DND-41 (cell line): ENCODE measurements around the gene HADH.

Experiments used
- EZH2 ChIP-seq: IDR thresholded peaks from 3 replicates; pipeline ENCODE4 v1.6.1; 2012; ENCODE audit warnings: borderline replicate concordance, low read depth, mild to moderate bottlenecking, moderate library complexity, low read length, inconsistent platforms; ENCODE audit not compliant: severe bottlenecking
- TF ChIP-seq, protein P1 (sequence below): IDR thresholded peaks from 2 replicates; pipeline ENCODE4 v1.5.1; 2012; ENCODE audit warnings: borderline replicate concordance, low read length, moderate library complexity, mild to moderate bottlenecking; ENCODE audit not compliant: poor library complexity, severe bottlenecking; ENCODE audit errors: extremely low read depth

DNA sequence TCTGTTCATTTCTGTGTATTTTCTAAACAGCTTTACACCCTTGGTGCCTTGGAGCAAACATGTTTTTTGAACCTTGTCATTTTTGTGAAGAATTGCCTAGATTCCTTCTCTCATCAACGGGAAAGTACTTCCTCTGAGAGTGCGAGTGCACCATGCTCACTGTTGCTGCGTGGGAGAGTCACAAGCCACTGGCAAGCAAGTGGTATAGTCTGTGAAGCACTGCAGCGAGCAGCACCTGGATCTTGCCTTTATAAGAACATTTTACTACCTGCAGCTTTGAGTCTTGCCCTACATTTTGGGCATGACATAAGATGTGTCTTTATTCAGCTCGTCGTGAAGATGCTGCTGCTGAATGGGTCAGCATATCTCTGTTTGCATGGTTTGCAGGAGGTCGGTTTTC is 44.9 kb downstream of the HADH start:
- TF ChIP-seq, protein P1, sequence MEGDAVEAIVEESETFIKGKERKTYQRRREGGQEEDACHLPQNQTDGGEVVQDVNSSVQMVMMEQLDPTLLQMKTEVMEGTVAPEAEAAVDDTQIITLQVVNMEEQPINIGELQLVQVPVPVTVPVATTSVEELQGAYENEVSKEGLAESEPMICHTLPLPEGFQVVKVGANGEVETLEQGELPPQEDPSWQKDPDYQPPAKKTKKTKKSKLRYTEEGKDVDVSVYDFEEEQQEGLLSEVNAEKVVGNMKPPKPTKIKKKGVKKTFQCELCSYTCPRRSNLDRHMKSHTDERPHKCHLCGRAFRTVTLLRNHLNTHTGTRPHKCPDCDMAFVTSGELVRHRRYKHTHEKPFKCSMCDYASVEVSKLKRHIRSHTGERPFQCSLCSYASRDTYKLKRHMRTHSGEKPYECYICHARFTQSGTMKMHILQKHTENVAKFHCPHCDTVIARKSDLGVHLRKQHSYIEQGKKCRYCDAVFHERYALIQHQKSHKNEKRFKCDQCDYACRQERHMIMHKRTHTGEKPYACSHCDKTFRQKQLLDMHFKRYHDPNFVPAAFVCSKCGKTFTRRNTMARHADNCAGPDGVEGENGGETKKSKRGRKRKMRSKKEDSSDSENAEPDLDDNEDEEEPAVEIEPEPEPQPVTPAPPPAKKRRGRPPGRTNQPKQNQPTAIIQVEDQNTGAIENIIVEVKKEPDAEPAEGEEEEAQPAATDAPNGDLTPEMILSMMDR = no peak
- TF ChIP-seq EZH2 = no peak
